ENCODE measurements around the gene CTBS.
"Not testable (repeated sequence)": the region's sequence is repeated elsewhere in the genome, so short reads cannot be mapped to it uniquely, and the experiment has no call there.

The CTBS gene, protein sequence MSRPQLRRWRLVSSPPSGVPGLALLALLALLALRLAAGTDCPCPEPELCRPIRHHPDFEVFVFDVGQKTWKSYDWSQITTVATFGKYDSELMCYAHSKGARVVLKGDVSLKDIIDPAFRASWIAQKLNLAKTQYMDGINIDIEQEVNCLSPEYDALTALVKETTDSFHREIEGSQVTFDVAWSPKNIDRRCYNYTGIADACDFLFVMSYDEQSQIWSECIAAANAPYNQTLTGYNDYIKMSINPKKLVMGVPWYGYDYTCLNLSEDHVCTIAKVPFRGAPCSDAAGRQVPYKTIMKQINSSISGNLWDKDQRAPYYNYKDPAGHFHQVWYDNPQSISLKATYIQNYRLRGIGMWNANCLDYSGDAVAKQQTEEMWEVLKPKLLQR

GRCh38 chr1:84573967-84574842, at the start of gene CTBS:
Gene CTBS (minus strand): TSS chr1:84574440. CDS start chr1:84574415, 25 bp downstream.
- DNase-seq: peak; percentile 74 to 82 (median 77)

DNA sequence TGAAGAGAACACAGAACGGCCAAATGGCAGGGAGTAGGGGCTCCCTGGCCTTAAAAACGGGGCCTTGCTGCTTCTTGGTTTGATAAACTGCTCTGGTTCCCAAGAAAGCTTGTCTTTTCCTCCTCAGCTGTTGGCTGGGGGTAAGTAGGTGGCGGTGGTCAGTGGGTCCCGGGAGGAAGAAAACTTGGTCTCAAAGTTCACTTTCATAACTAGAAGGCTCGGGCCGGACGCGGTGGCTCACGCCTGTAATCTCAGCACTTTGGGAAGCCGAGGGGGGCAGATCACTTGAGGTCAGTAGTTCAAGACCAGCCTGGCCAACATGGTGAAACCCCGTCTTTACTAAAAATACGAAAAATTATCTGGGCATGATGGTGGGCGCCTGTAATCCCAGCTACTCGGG, 47.3 kb upstream of the CTBS start:
- DNase-seq: no peak

DNA sequence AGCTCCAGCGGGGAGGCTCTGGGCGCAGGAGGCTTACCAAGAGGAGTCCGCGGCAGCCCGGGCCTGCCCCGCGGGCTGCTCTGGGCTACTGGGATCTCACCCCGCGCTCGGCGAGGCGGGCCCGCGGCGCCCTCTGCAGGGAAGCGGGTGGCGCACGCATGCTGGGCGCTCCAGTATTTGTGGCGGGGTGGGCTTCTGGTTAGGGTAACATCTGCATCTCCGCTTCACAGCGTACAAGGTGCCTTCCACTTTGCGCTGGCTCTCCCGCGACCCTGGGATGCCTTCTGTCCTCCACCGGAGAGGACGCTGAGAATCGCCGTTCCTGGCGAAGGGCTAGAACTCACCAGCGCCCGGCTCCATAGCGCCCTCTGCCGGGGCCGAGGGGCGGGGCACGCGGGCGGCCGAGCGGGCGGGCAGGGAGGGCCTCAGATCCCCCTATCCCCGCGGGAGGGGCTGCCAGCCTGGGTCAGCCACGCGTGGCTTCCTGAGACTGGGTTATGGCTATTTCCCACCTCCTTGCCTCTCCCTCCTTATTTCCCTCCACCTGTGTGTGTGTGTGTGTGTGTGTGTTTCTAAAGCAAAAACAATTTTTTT, 46.6 kb upstream of the CTBS start:
- peak; percentile 57 to 68 (median 64) for DNase-seq

DNA sequence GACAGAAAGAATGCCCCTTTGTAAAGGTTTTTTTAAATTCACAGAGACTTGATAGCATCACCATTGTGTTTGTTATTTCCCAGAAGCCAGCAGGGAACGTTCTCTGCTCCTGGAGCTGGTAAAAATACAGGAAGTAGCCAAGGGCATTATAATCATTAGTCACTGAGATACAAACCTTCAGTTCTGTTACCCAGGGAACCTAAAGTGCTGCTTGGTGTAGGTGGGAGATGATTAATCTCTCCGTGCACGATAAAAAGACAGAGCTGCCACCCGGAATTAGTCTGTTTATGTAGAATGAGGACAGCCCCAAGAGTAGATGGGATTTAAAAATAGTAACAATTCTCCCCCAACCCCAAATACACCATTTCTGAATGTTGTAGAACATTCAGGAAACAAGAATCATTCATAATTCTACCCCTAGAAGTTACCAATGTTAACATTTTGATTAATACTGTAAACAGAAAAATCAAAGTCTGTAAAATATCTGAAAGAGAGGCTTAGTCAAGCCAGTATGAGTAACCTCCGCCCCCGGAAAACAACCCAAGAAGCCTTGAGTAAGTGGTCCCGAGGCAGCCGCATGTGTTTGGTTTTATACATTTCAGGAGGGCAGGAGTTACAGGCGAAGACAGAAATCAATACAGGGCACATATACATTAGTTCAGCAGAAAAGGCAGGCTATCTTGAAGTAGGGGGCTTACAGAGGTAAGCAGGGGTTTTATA, 45.3 kb upstream of the CTBS start:
- DNase-seq: peak in 2 of 4 experiments; percentile 18 to 50

- no peak for DNase-seq
These were observed 43.1 kb upstream of the CTBS start for GRCh38 chr1:84617349-84617748.

DNA sequence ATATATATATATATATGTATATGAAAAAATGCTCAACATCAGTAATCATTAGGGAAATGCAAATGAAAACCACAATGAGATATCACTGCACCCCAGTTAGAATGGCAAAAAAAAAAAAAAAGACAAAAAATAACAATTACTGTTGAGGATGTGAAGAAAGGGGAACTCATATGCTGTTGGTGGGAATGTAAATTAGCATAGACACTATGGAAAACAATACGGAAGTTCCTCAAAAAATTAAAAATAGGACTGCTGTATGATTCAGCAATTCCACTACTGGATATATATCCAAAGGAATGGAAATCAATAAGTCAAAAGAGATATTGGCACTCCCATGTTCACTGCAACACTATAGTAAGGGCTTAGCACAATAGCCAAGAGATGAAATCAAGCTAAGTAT, 41.5 kb upstream of the CTBS start:
- DNase-seq: no peak

- no peak for DNase-seq
These were observed 39.6 kb upstream of the CTBS start for GRCh38 chr1:84613887-84614286.

DNA sequence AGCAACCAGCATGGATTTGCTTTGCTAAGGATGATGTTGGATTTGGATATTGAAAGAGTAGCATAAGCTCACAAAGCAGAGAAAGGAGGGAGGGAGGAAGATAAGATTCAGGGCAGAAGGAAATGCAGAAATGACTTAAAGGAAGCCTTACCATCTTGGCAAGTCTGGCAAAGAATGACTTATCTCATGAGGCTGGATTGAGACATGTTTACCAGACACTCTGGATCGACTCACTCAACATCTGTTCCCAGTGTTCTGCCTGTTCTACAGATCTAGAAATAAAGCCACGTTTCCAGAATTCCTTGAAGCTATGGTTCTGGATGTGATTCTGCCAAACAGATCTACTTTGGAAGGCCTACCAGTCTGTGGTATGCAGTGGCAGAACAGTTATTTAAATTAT, 38.8 kb upstream of the CTBS start:
- DNase-seq: no peak

GRCh38 chr1:84611796-84612195, 37.6 kb upstream of the CTBS start:
- no peak for DNase-seq

GRCh38 chr1:84611091-84611490, 36.9 kb upstream of the CTBS start:
- no peak for DNase-seq

DNA sequence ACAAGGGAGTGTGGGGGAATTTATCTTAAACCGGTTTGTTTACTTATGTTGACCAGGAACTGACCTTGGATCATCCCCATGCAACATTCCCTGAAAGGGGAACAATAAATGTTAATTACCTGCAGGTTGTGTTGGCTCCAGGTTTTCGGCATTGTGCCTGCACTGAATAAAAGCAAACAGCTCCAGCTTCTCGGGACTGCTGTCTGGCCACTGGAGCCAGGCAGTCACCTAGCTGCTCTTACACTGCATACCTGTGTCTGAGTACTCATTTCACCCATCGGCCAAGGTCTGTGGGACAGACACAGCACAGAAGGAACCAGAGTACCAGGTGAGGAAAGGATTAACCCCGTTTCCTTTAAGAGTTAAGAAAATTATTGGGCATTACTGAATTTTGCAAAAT, 32.7 kb upstream of the CTBS start:
- no peak for DNase-seq

GRCh38 chr1:84605157-84605556, 30.9 kb upstream of the CTBS start:
- DNase-seq: no peak

GRCh38 chr1:84603941-84604830, 29.9 kb upstream of the CTBS start:
- no peak for DNase-seq

DNA sequence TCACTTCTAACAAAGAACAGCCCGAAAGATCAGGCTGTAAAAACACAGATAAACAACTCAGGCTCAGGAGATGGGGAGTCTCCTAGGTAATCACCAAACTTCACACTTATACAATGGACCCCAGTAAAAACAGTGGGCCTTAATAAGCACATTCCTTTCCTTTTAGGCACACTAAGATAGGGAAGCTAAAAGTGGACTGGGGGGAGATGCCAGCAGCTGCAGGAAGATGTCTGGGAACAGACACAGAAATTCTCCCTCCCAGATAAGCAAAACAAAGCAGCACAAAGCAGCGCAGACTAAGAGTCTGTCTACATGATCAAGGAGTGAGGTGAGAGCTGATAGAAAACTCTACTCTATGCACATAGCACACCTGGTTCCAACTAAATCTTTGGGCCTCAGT, 29.0 kb upstream of the CTBS start:
- no peak for DNase-seq

DNA sequence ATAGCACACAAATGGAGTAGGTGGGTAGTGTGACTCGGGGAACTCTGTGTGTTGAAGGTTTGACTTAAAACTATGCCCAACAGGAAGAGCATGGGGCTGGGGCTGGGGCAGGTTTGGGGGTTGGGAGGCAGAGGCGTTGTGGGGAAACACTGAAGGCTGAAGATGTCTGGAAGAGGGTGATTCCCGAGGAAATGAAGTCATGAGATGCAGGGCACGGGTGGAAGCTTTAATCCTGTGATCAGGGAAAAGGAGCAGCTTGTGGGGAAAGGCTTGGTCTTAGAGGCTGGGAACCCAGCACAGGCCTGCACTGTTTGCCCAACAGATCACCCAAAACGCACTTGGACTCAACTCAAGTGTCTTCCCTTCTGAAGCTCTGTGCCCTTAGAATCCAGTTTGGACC, 26.6 kb upstream of the CTBS start:
- DNase-seq: no peak

DNA sequence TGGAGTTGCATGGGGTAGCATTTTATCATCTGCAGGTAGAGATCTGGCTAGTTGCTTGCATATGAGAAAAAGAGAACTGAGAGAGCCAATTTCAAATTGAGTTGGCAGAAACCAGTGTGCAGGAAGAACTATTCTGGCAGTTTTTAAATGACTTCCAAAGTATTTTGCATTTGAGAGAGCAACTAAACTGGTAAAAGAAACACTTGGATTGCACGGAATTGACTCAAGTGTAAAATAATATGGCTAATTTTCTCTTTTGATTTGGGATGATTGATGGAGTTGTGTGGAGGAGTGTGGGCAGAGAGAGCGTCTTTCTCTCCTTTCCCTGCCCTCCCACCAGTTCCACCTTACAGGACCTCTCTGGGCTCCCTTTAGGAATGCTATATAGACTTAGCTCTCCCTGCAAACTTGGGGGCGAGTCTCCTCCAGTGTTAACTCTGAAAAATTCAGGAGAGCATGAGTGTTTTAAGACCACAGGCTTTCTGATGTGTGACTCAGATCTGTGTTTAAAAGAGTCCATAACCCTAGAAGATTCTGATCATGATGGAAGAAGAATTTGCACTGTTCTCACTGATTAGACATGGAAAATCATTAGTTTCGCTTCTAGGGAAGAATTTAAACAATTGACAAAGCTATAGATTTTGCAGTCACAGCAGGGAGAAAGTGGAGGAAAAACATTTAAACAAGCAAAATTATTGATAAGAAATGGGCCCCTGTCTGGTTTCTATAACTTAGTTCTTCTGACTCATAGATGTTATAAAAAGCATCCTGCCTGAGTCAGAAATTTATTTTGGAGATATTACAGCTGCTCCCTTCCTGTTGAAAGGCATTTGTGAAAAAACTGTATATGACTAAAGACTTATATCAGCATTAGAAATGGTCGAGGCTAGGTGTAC, 24.9 kb upstream of the CTBS start:
- no peak for DNase-seq

DNA sequence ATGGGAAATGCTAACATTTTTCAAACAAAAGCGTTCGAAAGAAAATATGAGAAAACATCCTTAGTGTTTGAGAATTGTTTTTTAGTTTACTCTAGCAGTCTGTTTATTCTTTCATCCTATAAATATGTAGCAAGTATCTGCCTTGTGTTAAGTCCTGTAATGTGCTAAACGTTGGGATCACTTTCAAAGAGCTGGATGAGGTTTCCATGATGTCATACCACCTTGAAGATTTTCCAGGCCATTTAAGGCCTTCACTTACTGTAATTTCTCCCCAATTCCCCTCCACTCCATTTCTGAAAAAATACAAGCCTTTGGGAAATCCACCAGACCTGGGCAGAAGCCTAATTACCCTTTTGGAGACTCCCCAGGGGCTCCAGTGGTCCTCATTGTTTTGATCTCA, 24.2 kb upstream of the CTBS start:
- no peak for DNase-seq

DNA sequence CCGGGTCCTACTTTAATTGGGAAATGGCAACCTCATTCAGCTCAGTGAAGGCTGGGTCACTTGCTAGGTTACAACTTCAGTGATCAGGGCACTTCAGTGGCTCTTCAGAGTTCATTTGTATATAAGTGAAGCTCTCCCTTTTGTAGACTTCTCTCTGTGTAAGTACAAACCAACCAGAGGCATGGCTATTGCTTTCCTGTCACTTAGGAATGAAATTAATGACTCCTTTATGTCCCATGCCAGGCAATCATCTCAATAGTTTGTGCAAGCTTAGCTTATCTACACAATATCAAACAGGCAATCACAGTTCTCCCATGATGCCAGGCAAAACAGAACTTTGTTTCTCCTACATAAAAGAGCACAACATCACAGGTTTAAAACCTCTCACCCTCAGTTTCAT, 22.8 kb upstream of the CTBS start:
- DNase-seq: no peak

DNA sequence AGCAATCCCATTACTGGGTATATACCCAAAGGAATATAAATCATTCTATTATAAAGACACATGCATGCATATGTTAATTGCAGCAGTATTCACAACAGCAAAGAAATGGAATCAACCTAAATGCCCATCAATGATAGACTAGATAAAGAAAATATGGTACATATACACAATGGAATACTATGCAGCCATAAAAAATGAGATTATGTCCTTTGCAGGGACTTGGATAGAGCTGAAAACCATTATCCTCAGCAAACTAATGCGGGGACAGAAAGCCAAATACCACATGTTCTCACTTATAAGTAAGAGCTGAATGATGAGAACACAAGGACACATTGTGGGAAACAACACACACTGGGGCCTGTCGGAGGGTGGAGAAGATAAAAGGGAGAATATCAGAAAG, 20.7 kb upstream of the CTBS start:
- not testable (repeated sequence) for DNase-seq

DNA sequence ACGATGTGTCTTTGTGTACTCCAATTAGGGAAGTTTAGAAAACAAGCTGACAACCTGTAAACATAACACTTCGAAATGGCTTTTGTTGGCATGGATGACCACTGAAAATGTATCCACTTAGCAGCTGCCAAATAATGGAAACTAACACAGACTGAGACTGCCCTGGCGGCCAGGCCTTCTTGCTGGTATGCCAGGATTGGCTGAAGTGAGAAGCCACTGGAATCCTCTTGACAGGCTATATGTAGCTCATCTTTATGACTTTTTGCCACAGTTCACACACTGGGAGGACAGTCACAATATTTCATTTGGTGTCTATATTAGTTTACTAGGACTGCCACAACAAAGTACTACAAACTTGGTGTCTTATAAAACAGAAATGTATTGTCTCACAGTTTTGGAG, 12.9 kb upstream of the CTBS start:
- DNase-seq: no peak

- DNase-seq: no peak
These were observed 11.6 kb upstream of the CTBS start for GRCh38 chr1:84585803-84586202.
